DMS79 (cell line): Measurements from ENCODE around the gene ABCC11.
"Not testable (repeated sequence)": the region's sequence is repeated elsewhere in the genome, so short reads cannot be mapped to it uniquely, and the experiment has no call there.

Experiments used
- DNase-seq: peaks from one replicate; lab custom pipeline; 2025; lab: John Stamatoyannopoulos, UW

Gene ABCC11

GRCh38 chr16:48246066-48246465, 1.3 kb downstream of the ABCC11 start:
- DNase-seq: no peak

GRCh38 chr16:48244863-48245195, 2.5 kb downstream of the ABCC11 start:
- no peak for DNase-seq

- DNase-seq: peak; percentile 36
Observed at GRCh38 chr16:48244080-48244862, 3.1 kb downstream of the ABCC11 start, which contains the start of gene LONP2. Gene LONP2 (plus strand): TSS chr16:48244300. CDS start chr16:48244389, 89 bp downstream.

- not testable (repeated sequence) for DNase-seq
Observed at GRCh38 chr16:48240147-48240546, 7.2 kb downstream of the ABCC11 start.

- no peak for DNase-seq
Observed at GRCh38 chr16:48236286-48236685, 11.1 kb downstream of the ABCC11 start.

- no peak for DNase-seq
Observed at GRCh38 chr16:48235556-48236136, 11.7 kb downstream of the ABCC11 start.

- DNase-seq: no peak
Observed at GRCh38 chr16:48235058-48235555, 12.2 kb downstream of the ABCC11 start.

GRCh38 chr16:48234630-48235029, 12.7 kb downstream of the ABCC11 start:
- no peak for DNase-seq

- DNase-seq: no peak
Observed at GRCh38 chr16:48232493-48233040, 14.8 kb downstream of the ABCC11 start.

- no peak for DNase-seq
Observed at GRCh38 chr16:48231727-48232492, 15.4 kb downstream of the ABCC11 start.

GRCh38 chr16:48225456-48225855, 21.9 kb downstream of the ABCC11 start:
- no peak for DNase-seq

- no peak for DNase-seq
Observed at GRCh38 chr16:48223490-48223889, 23.8 kb downstream of the ABCC11 start.

- DNase-seq: no peak
Observed at GRCh38 chr16:48220891-48221290, 26.4 kb downstream of the ABCC11 start.

GRCh38 chr16:48218473-48218872, 28.9 kb downstream of the ABCC11 start:
- DNase-seq: no peak

- DNase-seq: no peak
Observed at GRCh38 chr16:48217708-48218107, 29.6 kb downstream of the ABCC11 start.

- DNase-seq: no peak
Observed at GRCh38 chr16:48215738-48216137, 31.6 kb downstream of the ABCC11 start.

- no peak for DNase-seq
Observed at GRCh38 chr16:48212033-48212432, 35.3 kb downstream of the ABCC11 start.

GRCh38 chr16:48210747-48211146, 36.6 kb downstream of the ABCC11 start:
- no peak for DNase-seq

- DNase-seq: no peak
Observed at GRCh38 chr16:48206594-48207242, 40.6 kb downstream of the ABCC11 start.

GRCh38 chr16:48204825-48205151, 42.6 kb downstream of the ABCC11 start:
- DNase-seq: no peak

- no peak for DNase-seq
Observed at GRCh38 chr16:48203974-48204824, 43.1 kb downstream of the ABCC11 start.
